Nephron (organoid): ENCODE measurements around the gene SOCS3.
A peak's percentile ranks its signal among the peaks of the same experiment; 100 is the strongest.

Source experiments
- H3K27ac Mint-ChIP-seq, 3 experiments: 2 replicates each; pipeline ENCODE4 v1.8.0; 2020; ENCODE audit warnings: mixed read lengths in 3 of 3, mild to moderate bottlenecking in 2 of 3, moderate library complexity in 1 of 3
- H3K27me3 Mint-ChIP-seq: 2 replicates; pipeline ENCODE4 v1.8.0; 2021; ENCODE audit warnings: low read depth, mild to moderate bottlenecking, moderate library complexity, mixed read lengths
- H3K36me3 Mint-ChIP-seq: 2 replicates; pipeline ENCODE4 v1.8.0; 2020; ENCODE audit warnings: low read depth, mixed read lengths
- H3K4me1 Mint-ChIP-seq: 2 replicates; pipeline ENCODE4 v1.8.0; 2020; ENCODE audit warnings: mixed read lengths
- H3K4me3 Mint-ChIP-seq, 3 experiments: 2 replicates each; pipeline ENCODE4 v1.8.0; 2020; ENCODE audit warnings: mild to moderate bottlenecking in 3 of 3, mixed read lengths in 3 of 3, moderate library complexity in 2 of 3
- H3K9me3 Mint-ChIP-seq: 2 replicates; pipeline ENCODE4 v1.8.0; 2020; ENCODE audit warnings: mixed read lengths
- TF ChIP-seq, protein P1 (sequence below), 3 experiments: fragments of 200-600 bp; sonication (generic); IDR thresholded peaks; one replicate each; pipeline ENCODE4 v1.5.0; 2021; ENCODE audit warnings: antibody characterized with exemption in 3 of 3; ENCODE audit not compliant: unreplicated experiment in 3 of 3

SOCS3 gene

DNA sequence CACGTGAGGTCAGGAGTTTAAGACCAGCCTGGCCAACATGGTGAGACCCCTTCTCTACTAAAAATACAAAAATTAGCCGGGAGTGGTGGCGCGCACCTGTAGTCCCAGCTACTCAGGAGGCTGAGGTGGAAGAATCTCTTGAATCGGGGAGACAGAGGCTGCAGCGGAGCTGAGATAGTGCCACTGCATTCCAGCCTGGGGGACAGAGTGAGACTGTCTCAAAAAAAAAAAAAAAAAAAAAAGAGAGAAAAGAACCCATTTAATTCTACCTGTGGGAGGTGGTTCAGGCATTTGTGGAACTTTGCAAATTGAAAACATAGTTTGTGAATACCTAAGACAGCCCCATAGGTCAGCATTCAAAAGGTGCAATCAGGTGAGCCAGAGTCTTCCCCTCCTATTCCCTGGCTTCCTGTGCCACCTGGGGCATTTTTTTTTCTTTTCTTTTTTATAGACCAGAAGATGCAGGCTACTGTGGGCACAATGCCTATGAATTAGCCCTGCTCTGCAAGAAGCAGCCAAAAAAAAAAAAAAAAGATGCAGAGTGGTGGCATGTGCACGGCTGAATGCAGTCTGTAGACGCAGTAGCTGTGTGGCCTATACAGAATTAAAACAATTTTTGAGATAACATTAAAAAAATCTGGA, 9.1 kb upstream of the SOCS3 start:
- Mint-ChIP-seq H3K27ac (no peak overlapping the region), H3K4me1 (peaks cover 36% of the 10 kb centered on the region), H3K27me3 (peaks cover 4% of the 10 kb centered on the region), H3K36me3 (no peaks in the 10 kb centered on the region), H3K9me3 (no peaks in the 10 kb centered on the region), H3K4me3 (no peak overlapping the region)
- TF ChIP-seq, protein P1, sequence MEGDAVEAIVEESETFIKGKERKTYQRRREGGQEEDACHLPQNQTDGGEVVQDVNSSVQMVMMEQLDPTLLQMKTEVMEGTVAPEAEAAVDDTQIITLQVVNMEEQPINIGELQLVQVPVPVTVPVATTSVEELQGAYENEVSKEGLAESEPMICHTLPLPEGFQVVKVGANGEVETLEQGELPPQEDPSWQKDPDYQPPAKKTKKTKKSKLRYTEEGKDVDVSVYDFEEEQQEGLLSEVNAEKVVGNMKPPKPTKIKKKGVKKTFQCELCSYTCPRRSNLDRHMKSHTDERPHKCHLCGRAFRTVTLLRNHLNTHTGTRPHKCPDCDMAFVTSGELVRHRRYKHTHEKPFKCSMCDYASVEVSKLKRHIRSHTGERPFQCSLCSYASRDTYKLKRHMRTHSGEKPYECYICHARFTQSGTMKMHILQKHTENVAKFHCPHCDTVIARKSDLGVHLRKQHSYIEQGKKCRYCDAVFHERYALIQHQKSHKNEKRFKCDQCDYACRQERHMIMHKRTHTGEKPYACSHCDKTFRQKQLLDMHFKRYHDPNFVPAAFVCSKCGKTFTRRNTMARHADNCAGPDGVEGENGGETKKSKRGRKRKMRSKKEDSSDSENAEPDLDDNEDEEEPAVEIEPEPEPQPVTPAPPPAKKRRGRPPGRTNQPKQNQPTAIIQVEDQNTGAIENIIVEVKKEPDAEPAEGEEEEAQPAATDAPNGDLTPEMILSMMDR (IDR thresholded peaks at IDR 0.05; ENCODE audit: unreplicated experiment in 3 of 3) = no peak

- TF ChIP-seq, protein P1 (IDR thresholded peaks at IDR 0.05; ENCODE audit: unreplicated experiment in 3 of 3) = no peak
- Mint-ChIP-seq H3K27ac (peak overlapping the region; percentile 31 to 59 (median 54)), H3K36me3 (no peaks in the 10 kb centered on the region), H3K27me3 (peaks cover 4% of the 10 kb centered on the region), H3K9me3 (no peaks in the 10 kb centered on the region), H3K4me3 (no peak overlapping the region), H3K4me1 (peaks cover 36% of the 10 kb centered on the region)
Measured at GRCh38 chr17:78368348-78368747, 8.5 kb upstream of the SOCS3 start.

DNA sequence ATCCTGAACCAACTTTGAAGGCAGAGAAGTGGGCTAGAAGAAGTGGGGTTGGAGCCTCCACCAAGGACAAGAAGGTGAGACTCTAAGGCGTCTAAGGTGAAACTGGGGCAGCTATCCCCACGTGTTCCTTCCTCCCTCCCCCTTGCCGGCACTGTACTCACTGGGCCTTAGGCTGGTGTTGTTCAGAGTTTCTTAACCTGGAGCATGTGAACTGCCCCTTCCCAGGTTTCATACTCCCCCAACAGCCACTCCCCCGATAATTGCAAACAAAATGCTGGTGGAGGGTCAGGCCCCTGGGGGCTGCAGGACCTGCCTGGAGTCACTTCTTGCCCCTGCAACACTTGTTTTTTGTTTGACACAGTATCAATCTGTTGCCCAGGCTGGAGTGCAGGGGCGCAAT, 7.3 kb upstream of the SOCS3 start:
- TF ChIP-seq, protein P1 (IDR thresholded peaks at IDR 0.05; ENCODE audit: unreplicated experiment in 3 of 3) = no peak
- no peaks in the 10 kb centered on the region for H3K36me3 Mint-ChIP-seq
- H3K27ac Mint-ChIP-seq = peak overlapping the region in 2 of 3 experiments; percentile 97 to 98
- peaks cover 32% of the 10 kb centered on the region for H3K4me1 Mint-ChIP-seq
- H3K9me3 Mint-ChIP-seq = no peaks in the 10 kb centered on the region
- no peak overlapping the region for H3K4me3 Mint-ChIP-seq
- H3K27me3 Mint-ChIP-seq = peaks cover 4% of the 10 kb centered on the region

GRCh38 chr17:78366109-78366848, 6.4 kb upstream of the SOCS3 start:
- H3K27me3 Mint-ChIP-seq = peaks cover 4% of the 10 kb centered on the region
- peak overlapping the region; percentile 97 to 98 (median 97) for H3K27ac Mint-ChIP-seq
- H3K4me1 Mint-ChIP-seq = peaks cover 32% of the 10 kb centered on the region
- no peaks in the 10 kb centered on the region for H3K36me3 Mint-ChIP-seq
- peak overlapping the region; percentile 51 to 70 (median 52) for H3K4me3 Mint-ChIP-seq
- TF ChIP-seq, protein P1 (IDR thresholded peaks at IDR 0.05; ENCODE audit: unreplicated experiment in 3 of 3) = no peak
- H3K9me3 Mint-ChIP-seq = no peaks in the 10 kb centered on the region

DNA sequence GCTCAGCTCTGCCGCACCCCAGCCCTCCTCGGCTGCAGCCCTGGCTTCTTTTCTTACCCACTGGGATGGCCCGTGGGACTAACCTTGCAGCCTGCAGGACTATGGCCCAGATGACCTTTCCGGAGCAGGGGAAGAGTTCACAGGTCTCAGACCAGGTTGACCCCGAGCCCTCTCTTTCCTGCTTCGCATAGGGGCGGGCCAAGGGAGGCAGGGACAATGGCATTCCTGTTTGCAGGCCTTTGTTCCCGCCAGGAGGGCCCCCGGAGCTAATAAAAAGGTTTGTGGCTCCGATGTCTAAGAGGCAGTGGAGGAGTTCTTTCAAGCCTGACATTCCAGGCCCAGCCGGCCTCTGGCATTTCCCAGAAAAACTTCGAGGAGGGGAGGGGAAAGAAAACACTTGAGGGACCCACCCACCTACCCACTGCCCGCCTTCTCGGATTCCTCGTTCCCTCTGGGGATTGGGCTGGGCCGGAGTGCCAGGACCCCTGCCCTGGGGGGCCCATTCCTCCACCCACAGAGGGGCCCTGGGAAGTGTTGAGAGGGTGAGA, 5.8 kb upstream of the SOCS3 start:
- peaks cover 4% of the 10 kb centered on the region for H3K27me3 Mint-ChIP-seq
- peaks cover 32% of the 10 kb centered on the region for H3K4me1 Mint-ChIP-seq
- H3K27ac Mint-ChIP-seq = peak overlapping the region; percentile 97 to 98 (median 97)
- no peaks in the 10 kb centered on the region for H3K9me3 Mint-ChIP-seq
- H3K4me3 Mint-ChIP-seq = peak overlapping the region; percentile 51 to 70 (median 52)
- no peaks in the 10 kb centered on the region for H3K36me3 Mint-ChIP-seq
- TF ChIP-seq, protein P1 (IDR thresholded peaks at IDR 0.05; ENCODE audit: unreplicated experiment in 3 of 3) = no peak
